NB4 (cell line): ENCODE data around the gene PPFIBP2.

Experiments
- POLR2A ChIP-seq: IDR thresholded peaks from 2 replicates; pipeline ENCODE4 v1.6.1; 2011; ENCODE audit warnings: mild to moderate bottlenecking; ENCODE audit not compliant: insufficient read length; ENCODE audit errors: extremely low read depth
- TF ChIP-seq, protein P1 (sequence below): IDR thresholded peaks from one replicate; pipeline ENCODE4 v1.5.1; 2012; ENCODE audit warnings: low read depth, low read length

DNA sequence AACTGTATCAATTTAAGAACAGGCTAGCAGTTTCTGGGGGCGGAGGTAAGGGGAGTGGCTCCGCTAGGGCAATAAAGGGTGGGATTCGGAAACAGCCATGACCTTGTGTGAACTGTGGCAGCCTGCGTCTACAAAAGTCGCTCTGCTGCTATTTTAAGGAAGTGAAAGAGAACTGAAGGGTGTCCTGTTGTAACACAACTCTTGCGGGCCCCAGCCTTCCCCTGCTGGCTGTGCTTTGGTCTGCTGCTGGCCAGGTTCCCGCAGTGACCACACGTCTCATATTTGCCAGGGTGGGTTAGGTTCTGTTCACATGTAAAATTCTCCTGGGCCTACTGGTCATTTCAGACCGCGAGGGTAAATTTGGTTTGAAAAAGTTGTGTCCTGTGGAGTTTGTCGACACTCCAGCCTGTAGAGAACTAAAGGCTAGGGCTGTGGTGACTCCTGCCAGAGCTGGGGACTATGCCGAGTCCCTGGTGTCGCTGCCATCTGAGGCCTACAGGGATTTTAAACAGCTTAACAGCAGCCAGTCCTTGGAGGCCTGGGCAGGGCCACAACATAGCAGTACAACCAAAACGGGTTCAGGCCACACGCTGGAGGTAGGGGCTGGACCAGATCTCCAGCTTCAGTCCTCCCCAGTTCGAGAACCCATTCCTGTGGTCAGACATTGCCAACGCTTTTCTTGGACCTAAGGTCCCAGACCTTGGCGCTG lies 1.1 kb upstream of the PPFIBP2 start:
- TF ChIP-seq, protein P1, sequence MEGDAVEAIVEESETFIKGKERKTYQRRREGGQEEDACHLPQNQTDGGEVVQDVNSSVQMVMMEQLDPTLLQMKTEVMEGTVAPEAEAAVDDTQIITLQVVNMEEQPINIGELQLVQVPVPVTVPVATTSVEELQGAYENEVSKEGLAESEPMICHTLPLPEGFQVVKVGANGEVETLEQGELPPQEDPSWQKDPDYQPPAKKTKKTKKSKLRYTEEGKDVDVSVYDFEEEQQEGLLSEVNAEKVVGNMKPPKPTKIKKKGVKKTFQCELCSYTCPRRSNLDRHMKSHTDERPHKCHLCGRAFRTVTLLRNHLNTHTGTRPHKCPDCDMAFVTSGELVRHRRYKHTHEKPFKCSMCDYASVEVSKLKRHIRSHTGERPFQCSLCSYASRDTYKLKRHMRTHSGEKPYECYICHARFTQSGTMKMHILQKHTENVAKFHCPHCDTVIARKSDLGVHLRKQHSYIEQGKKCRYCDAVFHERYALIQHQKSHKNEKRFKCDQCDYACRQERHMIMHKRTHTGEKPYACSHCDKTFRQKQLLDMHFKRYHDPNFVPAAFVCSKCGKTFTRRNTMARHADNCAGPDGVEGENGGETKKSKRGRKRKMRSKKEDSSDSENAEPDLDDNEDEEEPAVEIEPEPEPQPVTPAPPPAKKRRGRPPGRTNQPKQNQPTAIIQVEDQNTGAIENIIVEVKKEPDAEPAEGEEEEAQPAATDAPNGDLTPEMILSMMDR: peak; percentile 1
- peak; percentile 29 for TF ChIP-seq POLR2A
